Activated naive CD4-positive, alpha-beta T cell treated with Interleukin-2 at 50 U/mL for 16 hours (primary cell): Measurements from ENCODE around the gene CABLES1.
"Not testable (repeated sequence)": the region's sequence is repeated elsewhere in the genome, so short reads cannot be mapped to it uniquely, and the experiment has no call there.

Experiments
- DNase-seq: peaks from one replicate; pipeline ENCODE4 v3.0.0-alpha.2; 2020

CABLES1 gene

GRCh38 chr18:23143016-23143814, 7.9 kb downstream of the CABLES1 start:
- no peak for DNase-seq

- DNase-seq = no peak
These were observed 8.6 kb downstream of the CABLES1 start for GRCh38 chr18:23143815-23144261.

GRCh38 chr18:23144640-23145039, 9.4 kb downstream of the CABLES1 start:
- no peak for DNase-seq

- DNase-seq = no peak
These were observed 10.3 kb downstream of the CABLES1 start for GRCh38 chr18:23145621-23146020.

- no peak for DNase-seq
These were observed 11.7 kb downstream of the CABLES1 start for GRCh38 chr18:23146861-23147469.

GRCh38 chr18:23148382-23148781, 13.1 kb downstream of the CABLES1 start:
- DNase-seq = no peak

GRCh38 chr18:23149570-23149969, 14.3 kb downstream of the CABLES1 start:
- no peak for DNase-seq

- DNase-seq = no peak
These were observed 16.3 kb downstream of the CABLES1 start for GRCh38 chr18:23151414-23152099.

- no peak for DNase-seq
These were observed 18.7 kb downstream of the CABLES1 start for GRCh38 chr18:23154030-23154429.

- no peak for DNase-seq
These were observed 19.7 kb downstream of the CABLES1 start for GRCh38 chr18:23154823-23155500.

- DNase-seq = no peak
These were observed 20.3 kb downstream of the CABLES1 start for GRCh38 chr18:23155537-23155936.

GRCh38 chr18:23156134-23156533, 20.8 kb downstream of the CABLES1 start:
- DNase-seq = no peak

GRCh38 chr18:23158058-23158457, 22.8 kb downstream of the CABLES1 start:
- no peak for DNase-seq

- not testable (repeated sequence) for DNase-seq
These were observed 23.6 kb downstream of the CABLES1 start for GRCh38 chr18:23158884-23159283.

GRCh38 chr18:23159344-23159743, 24.1 kb downstream of the CABLES1 start:
- no peak for DNase-seq

GRCh38 chr18:23162473-23162872, 27.2 kb downstream of the CABLES1 start:
- DNase-seq = no peak

GRCh38 chr18:23163786-23164533, 28.7 kb downstream of the CABLES1 start:
- no peak for DNase-seq

GRCh38 chr18:23165271-23166068, 30.2 kb downstream of the CABLES1 start:
- no peak for DNase-seq

- no peak for DNase-seq
These were observed 31.7 kb downstream of the CABLES1 start for GRCh38 chr18:23166891-23167541.

GRCh38 chr18:23169673-23170044, 34.4 kb downstream of the CABLES1 start:
- no peak for DNase-seq

GRCh38 chr18:23170137-23170536, 34.9 kb downstream of the CABLES1 start:
- no peak for DNase-seq
